Measurements from ENCODE around the gene NOS3. TPM values are rescaled to one million over a fixed set of nuclear protein-coding genes. Genes with fewer than 3 reads are reported as not detected.

NOS3 gene
- total and polyA plus RNA-seq, 9 of the 15 experiments (the other 6 are each of a cell fraction or from before 2014, with no cell fraction given) = 1.1 to 121 (median 23.6) TPM

DNA sequence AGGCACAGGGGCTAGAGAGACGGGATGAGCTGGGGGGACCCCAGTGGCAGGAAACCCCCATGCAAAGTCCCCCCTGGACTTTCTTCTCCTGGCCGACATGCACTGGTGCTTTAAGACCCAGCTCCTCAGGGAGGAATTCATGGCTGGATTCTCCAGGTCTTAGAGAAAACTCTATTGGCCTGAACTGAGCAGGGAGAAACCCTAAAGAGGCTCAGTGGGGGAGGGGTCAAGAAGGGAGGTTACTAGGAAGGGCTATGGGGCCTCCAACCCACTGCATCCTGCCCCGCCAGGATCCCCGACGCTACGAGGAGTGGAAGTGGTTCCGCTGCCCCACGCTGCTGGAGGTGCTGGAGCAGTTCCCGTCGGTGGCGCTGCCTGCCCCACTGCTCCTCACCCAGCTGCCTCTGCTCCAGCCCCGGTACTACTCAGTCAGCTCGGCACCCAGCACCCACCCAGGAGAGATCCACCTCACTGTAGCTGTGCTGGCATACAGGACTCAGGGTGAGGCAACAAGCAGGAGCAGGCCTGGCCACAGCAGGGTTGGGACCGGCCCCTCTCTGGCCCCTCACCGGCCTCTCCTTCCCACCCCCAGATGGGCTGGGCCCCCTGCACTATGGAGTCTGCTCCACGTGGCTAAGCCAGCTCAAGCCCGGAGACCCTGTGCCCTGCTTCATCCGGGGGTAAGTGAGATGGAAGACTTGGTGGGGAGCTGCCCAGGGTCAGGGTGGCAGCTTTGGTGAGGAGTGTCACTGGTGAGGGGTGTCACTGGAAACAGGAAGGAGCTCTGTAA, 19.7 kb downstream of the NOS3 start (continued):
- TF ChIP-seq, protein P1, sequence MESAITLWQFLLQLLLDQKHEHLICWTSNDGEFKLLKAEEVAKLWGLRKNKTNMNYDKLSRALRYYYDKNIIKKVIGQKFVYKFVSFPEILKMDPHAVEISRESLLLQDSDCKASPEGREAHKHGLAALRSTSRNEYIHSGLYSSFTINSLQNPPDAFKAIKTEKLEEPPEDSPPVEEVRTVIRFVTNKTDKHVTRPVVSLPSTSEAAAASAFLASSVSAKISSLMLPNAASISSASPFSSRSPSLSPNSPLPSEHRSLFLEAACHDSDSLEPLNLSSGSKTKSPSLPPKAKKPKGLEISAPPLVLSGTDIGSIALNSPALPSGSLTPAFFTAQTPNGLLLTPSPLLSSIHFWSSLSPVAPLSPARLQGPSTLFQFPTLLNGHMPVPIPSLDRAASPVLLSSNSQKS (CRISPR knock-in tag; IDR thresholded peaks at IDR 0.05) = no peak
- TF ChIP-seq KAT2B (IDR thresholded peaks at IDR 0.05; ENCODE audit: low read depth, low read length) (no peak), E2F5 (CRISPR knock-in tag; IDR thresholded peaks at IDR 0.05) (0 out of 2 replicates have a peak, but pooled peaks have one; percentile 73), ZNF133 (CRISPR knock-in tag; IDR thresholded peaks at IDR 0.05) (no peak), SIX5 (IDR thresholded peaks at IDR 0.05; ENCODE audit: borderline replicate concordance in 1 of 2, insufficient read depth in 1 of 2, low read depth in 1 of 2, low read length in 2 of 2) (no peak), SRSF1 (IDR thresholded peaks at IDR 0.05; ENCODE audit: low read depth, low read length) (no peak), TCFL5 (CRISPR knock-in tag; conservative IDR thresholded peaks at IDR 0.05) (no peak), NCOA2 (IDR thresholded peaks at IDR 0.05; ENCODE audit: partially characterized antibody in 2 of 2) (no peak), CREB5 (CRISPR knock-in tag; IDR thresholded peaks at IDR 0.05) (no peak; the same call in 1 of the 2 replicates), NFXL1 (CRISPR knock-in tag; IDR thresholded peaks at IDR 0.05) (0 out of 2 replicates have a peak, but pooled peaks have one; percentile 16), GABPB1 (CRISPR knock-in tag; IDR thresholded peaks at IDR 0.05) (no peak; the same call in 1 of the 2 replicates), FOXA1 (IDR thresholded peaks at IDR 0.05; ENCODE audit: borderline replicate concordance) (no peak), PHB (CRISPR knock-in tag; IDR thresholded peaks at IDR 0.05) (no peak), ELF4 (CRISPR knock-in tag; IDR thresholded peaks at IDR 0.05) (peak; percentile 41; the same call in 1 of the 2 replicates), MCM7 (IDR thresholded peaks at IDR 0.05) (no peak), ZNF316 (IDR thresholded peaks at IDR 0.05) (no peak), WHSC1 (IDR thresholded peaks at IDR 0.05; ENCODE audit: low read length) (no peak)
- TF ChIP-seq, protein P2, sequence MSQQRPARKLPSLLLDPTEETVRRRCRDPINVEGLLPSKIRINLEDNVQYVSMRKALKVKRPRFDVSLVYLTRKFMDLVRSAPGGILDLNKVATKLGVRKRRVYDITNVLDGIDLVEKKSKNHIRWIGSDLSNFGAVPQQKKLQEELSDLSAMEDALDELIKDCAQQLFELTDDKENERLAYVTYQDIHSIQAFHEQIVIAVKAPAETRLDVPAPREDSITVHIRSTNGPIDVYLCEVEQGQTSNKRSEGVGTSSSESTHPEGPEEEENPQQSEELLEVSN (IDR thresholded peaks at IDR 0.05; ENCODE audit: borderline replicate concordance in 1 of 2, extremely low read depth in 1 of 2, insufficient read depth in 1 of 2, insufficient read length in 1 of 2, low read depth in 1 of 2, low read length in 1 of 2, poor library complexity in 1 of 2, severe bottlenecking in 1 of 2) = peak; percentile 52 to 69
- TF ChIP-seq, protein P3, sequence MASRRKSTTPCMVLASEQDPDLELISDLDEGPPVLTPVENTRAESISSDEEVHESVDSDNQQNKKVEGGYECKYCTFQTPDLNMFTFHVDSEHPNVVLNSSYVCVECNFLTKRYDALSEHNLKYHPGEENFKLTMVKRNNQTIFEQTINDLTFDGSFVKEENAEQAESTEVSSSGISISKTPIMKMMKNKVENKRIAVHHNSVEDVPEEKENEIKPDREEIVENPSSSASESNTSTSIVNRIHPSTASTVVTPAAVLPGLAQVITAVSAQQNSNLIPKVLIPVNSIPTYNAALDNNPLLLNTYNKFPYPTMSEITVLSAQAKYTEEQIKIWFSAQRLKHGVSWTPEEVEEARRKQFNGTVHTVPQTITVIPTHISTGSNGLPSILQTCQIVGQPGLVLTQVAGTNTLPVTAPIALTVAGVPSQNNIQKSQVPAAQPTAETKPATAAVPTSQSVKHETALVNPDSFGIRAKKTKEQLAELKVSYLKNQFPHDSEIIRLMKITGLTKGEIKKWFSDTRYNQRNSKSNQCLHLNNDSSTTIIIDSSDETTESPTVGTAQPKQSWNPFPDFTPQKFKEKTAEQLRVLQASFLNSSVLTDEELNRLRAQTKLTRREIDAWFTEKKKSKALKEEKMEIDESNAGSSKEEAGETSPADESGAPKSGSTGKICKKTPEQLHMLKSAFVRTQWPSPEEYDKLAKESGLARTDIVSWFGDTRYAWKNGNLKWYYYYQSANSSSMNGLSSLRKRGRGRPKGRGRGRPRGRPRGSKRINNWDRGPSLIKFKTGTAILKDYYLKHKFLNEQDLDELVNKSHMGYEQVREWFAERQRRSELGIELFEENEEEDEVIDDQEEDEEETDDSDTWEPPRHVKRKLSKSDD (conservative IDR thresholded peaks at IDR 0.05; ENCODE audit: low read length) = no peak
- TF ChIP-seq, protein P4, sequence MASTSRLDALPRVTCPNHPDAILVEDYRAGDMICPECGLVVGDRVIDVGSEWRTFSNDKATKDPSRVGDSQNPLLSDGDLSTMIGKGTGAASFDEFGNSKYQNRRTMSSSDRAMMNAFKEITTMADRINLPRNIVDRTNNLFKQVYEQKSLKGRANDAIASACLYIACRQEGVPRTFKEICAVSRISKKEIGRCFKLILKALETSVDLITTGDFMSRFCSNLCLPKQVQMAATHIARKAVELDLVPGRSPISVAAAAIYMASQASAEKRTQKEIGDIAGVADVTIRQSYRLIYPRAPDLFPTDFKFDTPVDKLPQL (IDR thresholded peaks at IDR 0.05; ENCODE audit: extremely low read depth, insufficient read length) = no peak

Data from K562 (cell line).